ENCODE measurements around the gene ATF4. TPM values are rescaled to one million over a fixed set of nuclear protein-coding genes. Genes with fewer than 3 reads are reported as not detected.
A peak's percentile ranks its signal among the peaks of the same experiment; 100 is the strongest.

Gene ATF4
- total and polyA plus RNA-seq, 2 of the 13 experiments (the other 11 are each of a cell fraction or from before 2014, with no cell fraction given): 486 to 1,297 TPM

- TF ChIP-seq RERE (CRISPR knock-in tag; IDR thresholded peaks at IDR 0.05; ENCODE audit: low read depth) (no peak), MYC (CRISPR knock-in tag; IDR thresholded peaks at IDR 0.05; ENCODE audit: borderline replicate concordance) (peak; percentile 70; the same call in 1 of the 2 replicates), GLI4 (CRISPR knock-in tag; IDR thresholded peaks at IDR 0.05; ENCODE audit: borderline replicate concordance) (no peak), CHCHD3 (CRISPR knock-in tag; IDR thresholded peaks at IDR 0.05) (no peak), PTBP1 (IDR thresholded peaks at IDR 0.05; ENCODE audit: low read depth, low read length, poor library complexity, severe bottlenecking) (peak; percentile 91), GMEB1 (CRISPR knock-in tag; IDR thresholded peaks at IDR 0.05; ENCODE audit: borderline replicate concordance) (peak; percentile 45; the same call in 1 of the 2 replicates), ZNF430 (CRISPR knock-in tag; IDR thresholded peaks at IDR 0.05) (peak; percentile 54; the same call in 1 of the 2 replicates), SNAPC5 (CRISPR knock-in tag; IDR thresholded peaks at IDR 0.05; ENCODE audit: borderline replicate concordance) (peak; percentile 74; the same call in 1 of the 2 replicates), SIN3A (IDR thresholded peaks at IDR 0.05; ENCODE audit: borderline replicate concordance, low read depth, low read length) (no peak), PHF21A (CRISPR knock-in tag; IDR thresholded peaks at IDR 0.05) (peak; percentile 59), ZNF205 (CRISPR knock-in tag; IDR thresholded peaks at IDR 0.05) (peak; percentile 87; the same call in 1 of the 2 replicates), HDAC2 (CRISPR knock-in tag; IDR thresholded peaks at IDR 0.05) (peak; percentile 84; the same call in 1 of the 2 replicates), NAIF1 (CRISPR knock-in tag; IDR thresholded peaks at IDR 0.05; ENCODE audit: borderline replicate concordance) (no peak), TGIF2 (CRISPR knock-in tag; IDR thresholded peaks at IDR 0.05) (peak; percentile 90), PATZ1 (CRISPR knock-in tag; IDR thresholded peaks at IDR 0.05) (peak; percentile 63; the same call in 1 of the 2 replicates), CBX1 (IDR thresholded peaks at IDR 0.05; ENCODE audit: low read depth) (peak; percentile 58), ZNF607 (CRISPR knock-in tag; IDR thresholded peaks at IDR 0.05; ENCODE audit: borderline replicate concordance) (peak; percentile 65), CREM (IDR thresholded peaks at IDR 0.05) (no peak), CREM (CRISPR knock-in tag; IDR thresholded peaks at IDR 0.05) (no peak), NKX3-1 (CRISPR knock-in tag; IDR thresholded peaks at IDR 0.05) (0 out of 2 replicates have a peak, but pooled peaks have one; percentile 65), ARNT (IDR thresholded peaks at IDR 0.05) (no peak)
Measured at GRCh38 chr22:39528681-39529486, 8.5 kb downstream of the ATF4 start (continued).

All from HepG2 (cell line).